Uterus (tissue), 2 donors: ENCODE results near the gene LMBR1.
"Not testable (repeated sequence)": the region's sequence is repeated elsewhere in the genome, so short reads cannot be mapped to it uniquely, and the experiment has no call there.

ENCODE experiments used
- CTCF ChIP-seq, 4 experiments: fragments of 200-600 bp in 2 of 4; fragments of 450-650 bp in 2 of 4; sonication (generic) in 2 of 4; IDR thresholded peaks; one replicate each; pipeline ENCODE4 v1.5.1; 2016 to 2019; ENCODE audit warnings: antibody characterized with exemption in 4 of 4, mild to moderate bottlenecking in 2 of 4, moderate library complexity in 1 of 4
- POLR2A ChIP-seq, 2 donors: fragments of 450-650 bp; IDR thresholded peaks; one replicate each; pipeline ENCODE4 v1.6.1; 2016; ENCODE audit warnings: antibody characterized with exemption in 2 of 2, mild to moderate bottlenecking in 1 of 2, moderate library complexity in 1 of 2

GRCh38 chr7:156698512-156698911 is 194.5 kb downstream of the LMBR1 start:
- TF ChIP-seq CTCF, POLR2A (IDR thresholded peaks at IDR 0.05): not testable (repeated sequence)
